Mesenchymal stem cell (in vitro differentiated cells and primary cell): ENCODE measurements around the gene MTUS2.

ENCODE experiments used
- DNase-seq: peaks from one replicate; pipeline ENCODE4 v3.0.0-alpha.2; 2013
- H2AFZ ChIP-seq: one replicate; pipeline ENCODE4 v1.6.1; 2013; ENCODE audit warnings: low read depth, mild to moderate bottlenecking, control low read depth, inconsistent platforms, low read length, moderate library complexity
- H2AK5ac ChIP-seq: 2 replicates; pipeline ENCODE4 v1.6.1; 2013; ENCODE audit warnings: low read length, moderate library complexity, mild to moderate bottlenecking, inconsistent platforms; ENCODE audit not compliant: severe bottlenecking
- H2BK120ac ChIP-seq: one replicate; pipeline ENCODE4 v1.6.1; 2013; ENCODE audit warnings: low read depth, mild to moderate bottlenecking, inconsistent platforms, low read length, moderate library complexity
- H2BK12ac ChIP-seq, 2 experiments: one replicate each; pipeline ENCODE4 v1.6.1; 2013; ENCODE audit warnings: inconsistent platforms in 2 of 2, low read length in 2 of 2, mild to moderate bottlenecking in 2 of 2, moderate library complexity in 2 of 2, control low read depth in 1 of 2
- H2BK15ac ChIP-seq: one replicate; pipeline ENCODE4 v1.6.1; 2013; ENCODE audit warnings: mild to moderate bottlenecking, low read depth, inconsistent platforms; ENCODE audit not compliant: poor library complexity, severe bottlenecking
- H2BK5ac ChIP-seq: 2 replicates; pipeline ENCODE4 v1.6.1; 2013; ENCODE audit warnings: low read depth, mild to moderate bottlenecking, low read length, control low read depth, inconsistent platforms; ENCODE audit not compliant: poor library complexity, severe bottlenecking
- H3K14ac ChIP-seq, 2 experiments: one replicate each; pipeline ENCODE4 v1.6.1; 2013; ENCODE audit warnings: inconsistent platforms in 2 of 2, low read length in 2 of 2, control low read depth in 1 of 2, mild to moderate bottlenecking in 1 of 2, moderate library complexity in 1 of 2
- H3K18ac ChIP-seq, 2 experiments: one replicate each; pipeline ENCODE4 v1.6.1; 2013; ENCODE audit warnings: inconsistent platforms in 2 of 2, low read length in 2 of 2, control low read depth in 1 of 2, low read depth in 1 of 2, mild to moderate bottlenecking in 1 of 2
- H3K23ac ChIP-seq, 2 experiments: one replicate each; pipeline ENCODE4 v1.6.1; 2013; ENCODE audit warnings: inconsistent platforms in 2 of 2, low read length in 2 of 2, mild to moderate bottlenecking in 2 of 2, moderate library complexity in 2 of 2, control low read depth in 1 of 2
- H3K27ac ChIP-seq: 2 replicates; pipeline ENCODE4 v1.5.1; 2013; ENCODE audit warnings: mild to moderate bottlenecking, moderate library complexity, low read length, control low read depth, inconsistent platforms; ENCODE audit not compliant: poor library complexity, severe bottlenecking
- H3K27me3 ChIP-seq, 2 experiments: 2 replicates each; pipeline versions ENCODE4 v1.6.1 to v1.7.0; 2013; ENCODE audit warnings: low read length in 2 of 2, mild to moderate bottlenecking in 2 of 2, moderate library complexity in 2 of 2, control low read depth in 1 of 2, inconsistent platforms in 1 of 2; ENCODE audit not compliant: control insufficient read depth in 1 of 2, insufficient read depth in 1 of 2
- H3K36me3 ChIP-seq, 2 experiments: 2 replicates each; pipeline versions ENCODE4 v1.6.1 to v1.7.0; 2013; ENCODE audit warnings: low read length in 2 of 2, control low read depth in 1 of 2, inconsistent platforms in 1 of 2, low read depth in 1 of 2, mild to moderate bottlenecking in 1 of 2; ENCODE audit not compliant: insufficient read depth in 2 of 2, control insufficient read depth in 1 of 2
- H3K4ac ChIP-seq, 2 experiments: one replicate each; pipeline ENCODE4 v1.6.1; 2013; ENCODE audit warnings: inconsistent platforms in 2 of 2, low read length in 2 of 2, mild to moderate bottlenecking in 2 of 2, moderate library complexity in 2 of 2, control low read depth in 1 of 2, low read depth in 1 of 2
- H3K4me1 ChIP-seq: 2 replicates; pipeline ENCODE4 v1.6.1; 2013; ENCODE audit warnings: low read depth, low read length, control low read depth; ENCODE audit not compliant: control insufficient read depth, insufficient read depth
- H3K4me2 ChIP-seq: 2 replicates; pipeline ENCODE4 v1.6.1; 2013; ENCODE audit warnings: low read length, mild to moderate bottlenecking, inconsistent platforms; ENCODE audit not compliant: poor library complexity, severe bottlenecking
- H3K4me3 ChIP-seq, 2 experiments: 2 replicates each; pipeline versions ENCODE4 v1.5.1 to v1.7.0; 2013; ENCODE audit warnings: low read length in 2 of 2, mild to moderate bottlenecking in 2 of 2, control low read depth in 1 of 2, low read depth in 1 of 2; ENCODE audit not compliant: insufficient read depth in 1 of 2
- H3K79me1 ChIP-seq: replicated peaks from 2 replicates; pipeline ENCODE4 v1.6.1; 2013; ENCODE audit warnings: mild to moderate bottlenecking, control low read depth, low read length, inconsistent platforms; ENCODE audit not compliant: poor library complexity, severe bottlenecking
- H3K9ac ChIP-seq: 2 replicates; pipeline ENCODE4 v1.7.0; 2013; ENCODE audit warnings: mild to moderate bottlenecking, low read length, moderate library complexity
- H3K9me3 ChIP-seq: 2 replicates; pipeline ENCODE4 v1.7.0; 2013; ENCODE audit warnings: mild to moderate bottlenecking, low read length; ENCODE audit not compliant: control insufficient read depth
- H4K8ac ChIP-seq: one replicate; pipeline ENCODE4 v1.6.1; 2013; ENCODE audit warnings: inconsistent platforms, mild to moderate bottlenecking, low read length, moderate library complexity
- H4K91ac ChIP-seq: one replicate; pipeline ENCODE4 v1.6.1; 2013; ENCODE audit warnings: mild to moderate bottlenecking, low read length, inconsistent platforms
- WGBS: methylation state at CpG from one replicate; pipeline ENCODE4 v1.1.7; 2013; ENCODE audit warnings: mixed read lengths; 5-methylcytosine and 5-hydroxymethylcytosine counted together

The MTUS2 gene

DNA sequence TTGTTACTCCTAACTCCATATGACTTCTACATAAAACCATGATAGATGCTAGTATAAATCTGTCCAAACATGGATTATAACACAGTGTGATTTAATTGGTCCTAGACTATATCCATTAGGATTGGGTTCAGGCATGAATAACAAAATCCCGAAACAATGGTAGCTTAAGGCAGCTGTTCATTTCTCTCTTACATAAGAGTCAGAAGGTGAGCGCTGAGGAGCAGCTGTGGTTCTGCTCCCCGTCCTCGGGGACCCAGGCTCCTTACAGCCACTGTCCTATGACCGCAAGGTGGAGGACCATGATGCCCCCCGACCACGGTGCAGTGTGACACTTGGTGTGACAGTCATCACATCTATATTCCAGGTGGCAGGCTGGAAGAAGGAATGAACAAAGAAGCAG, 629.6 kb downstream of the MTUS2 start:
- H3K4me2 ChIP-seq = no peak overlapping the region

DNA sequence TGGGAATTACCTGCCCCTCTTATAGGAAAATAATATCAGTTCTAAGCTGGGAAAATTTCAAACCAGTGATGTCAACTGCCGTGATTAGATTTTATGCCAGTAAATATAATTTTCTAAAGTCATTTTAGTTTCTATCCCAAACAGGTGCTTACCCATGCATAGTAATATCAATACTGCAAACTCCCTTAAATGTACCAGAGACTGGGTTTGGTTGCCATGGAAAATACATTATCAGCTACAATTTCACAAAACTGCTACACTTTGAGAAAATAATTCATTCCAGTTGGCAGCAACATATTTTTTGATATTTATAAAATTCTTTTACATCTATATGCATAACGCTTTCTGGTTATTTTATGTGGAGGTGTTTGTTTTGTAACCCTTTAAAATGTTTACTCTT, 631.8 kb downstream of the MTUS2 start:
- Histone ChIP-seq H3K27me3 (peaks cover 0 to 5% of the 10 kb centered on the region in 2 experiments), H4K91ac (no peak overlapping the region), H3K4me1 (peaks cover 2% of the 10 kb centered on the region), H2BK120ac (no peak overlapping the region), H3K4ac (no peak overlapping the region), H3K18ac (no peak overlapping the region), H2BK15ac (no peak overlapping the region), H3K9ac (no peak overlapping the region), H3K14ac (no peak overlapping the region), H3K4me2 (no peak overlapping the region), H2AK5ac (no peak overlapping the region), H3K23ac (no peak overlapping the region), H3K36me3 (no peaks in the 10 kb centered on the region), H3K27ac (no peak overlapping the region), H3K4me3 (no peak overlapping the region), H2BK12ac (no peak overlapping the region), H2AFZ (no peak overlapping the region), H3K79me1 (no peaks in the 10 kb centered on the region), H3K9me3 (no peaks in the 10 kb centered on the region), H2BK5ac (no peak overlapping the region), H4K8ac (no peak overlapping the region)
- DNase-seq = no peak
- no CpG with 5 or more reads among the region's 2 CpGs for WGBS

More for the DNA sequence above, 629.6 kb downstream of the MTUS2 start:
- H4K91ac ChIP-seq = no peak overlapping the region
- no peaks in the 10 kb centered on the region for H3K79me1 ChIP-seq
- no peaks in the 10 kb centered on the region for H3K36me3 ChIP-seq
- H3K27me3 ChIP-seq = peaks cover 2 to 5% of the 10 kb centered on the region in 2 experiments
- H3K4me3 ChIP-seq = no peak overlapping the region
- no peak overlapping the region for H3K9ac ChIP-seq
- no peak overlapping the region for H2BK120ac ChIP-seq
- H2BK5ac ChIP-seq = no peak overlapping the region
- H3K4ac ChIP-seq = no peak overlapping the region
- no peak overlapping the region for H4K8ac ChIP-seq
- DNase-seq = no peak
- WGBS = 87% methylated on average over 7 of the region's 7 CpGs
- no peak overlapping the region for H2AFZ ChIP-seq
- H3K27ac ChIP-seq = no peak overlapping the region
- H2BK15ac ChIP-seq = no peak overlapping the region
- H3K9me3 ChIP-seq = no peaks in the 10 kb centered on the region
- H3K18ac ChIP-seq = no peak overlapping the region
- H3K14ac ChIP-seq = no peak overlapping the region
- H3K4me1 ChIP-seq = no peaks in the 10 kb centered on the region
- no peak overlapping the region for H2AK5ac ChIP-seq
- H3K23ac ChIP-seq = no peak overlapping the region
- H2BK12ac ChIP-seq = no peak overlapping the region

DNA sequence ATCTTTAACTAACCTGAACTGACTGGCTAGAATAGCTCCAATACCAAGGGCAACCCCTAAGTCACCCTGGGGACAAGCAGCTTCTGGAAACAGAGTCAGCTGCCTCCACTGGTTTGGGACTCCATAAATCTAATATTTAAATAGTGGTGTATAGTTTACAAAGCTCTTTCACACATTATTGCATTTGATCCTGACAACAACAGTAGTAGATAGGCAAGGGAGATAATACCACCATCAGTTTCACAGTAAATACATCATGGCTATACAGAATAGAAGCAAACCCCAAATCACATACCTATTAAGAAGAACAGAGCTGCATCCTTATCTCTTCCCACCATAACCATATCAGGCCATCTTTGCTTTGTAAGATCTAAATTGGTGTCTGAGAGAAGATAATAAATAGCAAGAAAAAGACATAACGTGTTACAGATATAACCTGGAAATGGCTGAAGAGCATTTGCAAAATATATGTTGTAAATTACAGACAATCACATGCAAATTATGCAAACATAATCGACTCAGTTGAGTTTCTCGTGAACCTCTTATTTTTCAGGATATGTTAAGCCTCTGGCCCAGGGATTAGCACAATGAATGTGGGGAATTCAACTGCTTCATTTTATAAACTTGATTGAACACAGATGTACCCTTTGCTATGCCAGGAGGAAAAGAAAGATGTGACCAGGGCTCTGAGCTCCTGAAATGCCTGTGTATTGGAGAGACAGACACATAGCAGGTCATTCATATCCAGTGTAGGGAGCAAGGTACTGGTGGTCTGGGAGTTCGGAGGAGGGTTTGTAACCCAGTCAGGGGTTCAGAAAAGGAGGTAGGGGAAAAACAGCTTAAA, 632.9 kb downstream of the MTUS2 start:
- Histone ChIP-seq H2BK12ac (no peak overlapping the region), H3K4ac (no peak overlapping the region), H3K27ac (no peak overlapping the region), H3K18ac (peak overlapping the region in 1 of 2 experiments; percentile 8), H4K91ac (no peak overlapping the region), H3K9me3 (no peaks in the 10 kb centered on the region), H3K4me3 (peak overlapping the region in 1 of 2 experiments; percentile 45), H3K4me2 (no peak overlapping the region), H2AK5ac (no peak overlapping the region), H3K36me3 (no peaks in the 10 kb centered on the region), H3K79me1 (no peaks in the 10 kb centered on the region), H2BK120ac (no peak overlapping the region), H3K23ac (no peak overlapping the region), H3K4me1 (peaks cover 2% of the 10 kb centered on the region), H3K27me3 (peaks cover 0 to 5% of the 10 kb centered on the region in 2 experiments), H2BK5ac (no peak overlapping the region), H3K9ac (peak overlapping the region; percentile 49), H3K14ac (no peak overlapping the region), H4K8ac (no peak overlapping the region), H2AFZ (no peak overlapping the region), H2BK15ac (no peak overlapping the region)
- WGBS = 81% methylated on average over 4 of the region's 4 CpGs
- no peak for DNase-seq

DNA sequence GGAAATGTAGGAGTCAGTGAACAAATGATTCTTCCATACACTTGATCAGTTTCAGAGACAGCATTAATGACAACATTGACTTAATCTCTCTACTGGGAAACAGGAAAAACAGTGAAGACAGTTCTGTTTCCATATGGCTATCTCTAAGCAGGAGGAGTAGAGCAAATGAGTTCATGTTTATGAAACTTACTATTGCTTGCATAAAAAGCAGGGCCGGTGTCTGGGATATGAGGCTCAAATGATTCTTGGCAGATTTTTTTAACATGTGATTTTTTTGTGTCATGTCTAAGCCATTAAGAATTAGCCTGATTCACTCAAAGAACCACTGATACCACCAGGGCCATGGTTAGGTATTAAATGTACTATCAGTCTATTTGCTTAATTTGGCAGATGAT, 633.5 kb downstream of the MTUS2 start:
- Histone ChIP-seq H3K4me1 (peaks cover 2% of the 10 kb centered on the region), H3K4me2 (no peak overlapping the region), H2BK5ac (no peak overlapping the region), H3K9ac (peak overlapping the region; percentile 49), H2BK15ac (no peak overlapping the region), H3K23ac (no peak overlapping the region), H4K8ac (no peak overlapping the region), H3K79me1 (no peaks in the 10 kb centered on the region), H3K4me3 (peak overlapping the region in 1 of 2 experiments; percentile 45), H4K91ac (no peak overlapping the region), H3K4ac (no peak overlapping the region), H2AFZ (no peak overlapping the region), H3K27me3 (peaks cover 0 to 5% of the 10 kb centered on the region in 2 experiments), H3K27ac (no peak overlapping the region), H3K14ac (no peak overlapping the region), H3K9me3 (no peaks in the 10 kb centered on the region), H3K36me3 (no peaks in the 10 kb centered on the region), H2BK120ac (no peak overlapping the region), H2BK12ac (no peak overlapping the region), H3K18ac (no peak overlapping the region), H2AK5ac (no peak overlapping the region)
- no peak for DNase-seq
- 100% methylated on average over 1 of the region's 1 CpG for WGBS
